AG04449 (cell line): ENCODE results near the gene NTPCR.

ENCODE experiments used
- CTCF ChIA-PET: fragments of 350-600 bp; formaldehyde crosslinking; extraction: SDS; loops from one replicate; lab custom pipeline; 2021; ENCODE audit warnings: antibody characterized with exemption; lab: Yijun Ruan, JAX
- POLR2A ChIA-PET: fragments of 400-600, 350-600 bp; formaldehyde crosslinking; extraction: SDS; loops from one replicate; lab custom pipeline; 2020; ENCODE audit warnings: antibody characterized with exemption, inconsistent platforms; lab: Yijun Ruan, JAX
- DNase-seq: peaks from one replicate; pipeline ENCODE4 v3.0.0-alpha.2; 2010; ENCODE audit warnings: low read depth, low spot score
- H3K4me3 ChIP-seq: 2 replicates; pipeline ENCODE4 v1.5.1; 2011; ENCODE audit warnings: low read depth, mild to moderate bottlenecking, control low read depth, low read length
- CTCF ChIP-seq: IDR thresholded peaks from one replicate; pipeline ENCODE4 v1.5.1; 2011; ENCODE audit warnings: mild to moderate bottlenecking, moderate library complexity, low read length, control low read depth, inconsistent platforms; ENCODE audit not compliant: insufficient read depth; ENCODE audit errors: missing control alignments

Gene NTPCR

GRCh38 chr1:233006108-233006507 is 55.7 kb downstream of the NTPCR start:
- POLR2A ChIA-PET, result no interaction called here

GRCh38 chr1:233006541-233006973 is 56.1 kb downstream of the NTPCR start:
- no peak overlapping the region for H3K4me3 ChIP-seq

More at GRCh38 chr1:233006108-233006507, 55.7 kb downstream of the NTPCR start:
- H3K4me3 ChIP-seq, result no peak overlapping the region
- no peak for TF ChIP-seq CTCF
- CTCF ChIA-PET, result interaction anchor here (0.9 to 1.6 kb wide), 3 partner anchors 10 to 19 kb away, joined by 3 to 6 read pairs (median 4); no protein-coding TSS in a partner anchor
- no peak for DNase-seq

GRCh38 chr1:233010146-233010545 is 59.7 kb downstream of the NTPCR start:
- H3K4me3 ChIP-seq, result no peak overlapping the region
- DNase-seq, result no peak
- no peak for TF ChIP-seq CTCF
- CTCF ChIA-PET, result no interaction called here
- POLR2A ChIA-PET, result no interaction called here

More at GRCh38 chr1:233006541-233006973, 56.1 kb downstream of the NTPCR start:
- ChIA-PET CTCF (interaction anchor here (0.9 to 1.6 kb wide), 3 partner anchors 10 to 19 kb away, joined by 3 to 6 read pairs (median 4); no protein-coding TSS in a partner anchor), POLR2A (no interaction called here)
- no peak for DNase-seq
- no peak for TF ChIP-seq CTCF

- POLR2A ChIA-PET, result no interaction called here
- TF ChIP-seq CTCF, result no peak
- H3K4me3 ChIP-seq, result no peak overlapping the region
- DNase-seq, result no peak
- CTCF ChIA-PET, result no interaction called here
Measured at GRCh38 chr1:233012021-233012420, 61.6 kb downstream of the NTPCR start.

- CTCF ChIA-PET, result interaction anchor here (1.5 kb wide), 1 partner anchor 9 kb away, joined by 4 read pairs; no protein-coding TSS in a partner anchor
- H3K4me3 ChIP-seq, result no peak overlapping the region
- POLR2A ChIA-PET, result interaction anchor here (0.6 kb wide), 1 partner anchor 97 kb away, joined by 3 read pairs; no protein-coding TSS in a partner anchor
- TF ChIP-seq CTCF, result no peak
- DNase-seq, result no peak
Measured at GRCh38 chr1:233015965-233016364, 65.6 kb downstream of the NTPCR start.

GRCh38 chr1:233016798-233017197 is 66.4 kb downstream of the NTPCR start:
- DNase-seq, result no peak
- H3K4me3 ChIP-seq, result no peak overlapping the region
- TF ChIP-seq CTCF, result no peak
- CTCF ChIA-PET, result interaction anchor here (1.5 kb wide), 1 partner anchor 10 kb away, joined by 4 read pairs; no protein-coding TSS in a partner anchor
- POLR2A ChIA-PET, result no interaction called here
